GM12892 (cell line): ENCODE measurements around the gene PLXNC1.

Experiments used
- POLR2A ChIP-seq: IDR thresholded peaks from 2 replicates; pipeline ENCODE4 v1.6.1; 2011; ENCODE audit warnings: low read depth, low read length, control low read depth
- POLR2AphosphoS5 ChIP-seq: IDR thresholded peaks from 2 replicates; pipeline ENCODE4 v1.6.1; 2011; ENCODE audit warnings: low read depth, low read length, control low read depth
- TAF1 ChIP-seq: IDR thresholded peaks from 2 replicates; pipeline ENCODE4 v1.6.1; 2011; ENCODE audit warnings: low read depth, mild to moderate bottlenecking, control low read depth, low read length, borderline replicate concordance

DNA sequence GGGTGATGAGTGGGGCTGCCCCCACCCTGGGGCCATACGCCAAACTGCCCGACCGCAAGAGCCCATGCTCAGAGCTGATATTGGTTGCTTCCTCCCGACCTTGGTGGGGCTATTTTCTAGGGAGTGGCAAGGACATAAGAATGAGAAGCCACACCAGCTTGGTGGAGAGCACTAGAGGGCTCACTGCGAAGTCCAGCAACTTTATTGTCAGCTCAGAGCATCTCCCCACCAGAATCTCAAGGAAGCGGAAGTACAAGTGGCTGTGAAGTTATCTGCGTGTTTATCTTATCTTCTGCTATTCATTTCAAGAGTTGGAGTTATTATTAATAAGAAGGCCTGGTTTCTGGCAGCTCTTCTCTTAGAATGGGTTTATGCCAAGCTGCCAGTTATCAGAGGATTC, 4.9 kb upstream of the PLXNC1 start:
- TF ChIP-seq POLR2AphosphoS5 (no peak), POLR2A (no peak), TAF1 (no peak)
